ENCODE results near the gene KCNJ4. TPM values are rescaled to one million over a fixed set of nuclear protein-coding genes. Genes with fewer than 3 reads are reported as not detected.

Gene KCNJ4
- total and polyA plus RNA-seq, 10 of the 15 experiments (the other 5 are each of a cell fraction or from before 2014, with no cell fraction given), result not detected

DNA sequence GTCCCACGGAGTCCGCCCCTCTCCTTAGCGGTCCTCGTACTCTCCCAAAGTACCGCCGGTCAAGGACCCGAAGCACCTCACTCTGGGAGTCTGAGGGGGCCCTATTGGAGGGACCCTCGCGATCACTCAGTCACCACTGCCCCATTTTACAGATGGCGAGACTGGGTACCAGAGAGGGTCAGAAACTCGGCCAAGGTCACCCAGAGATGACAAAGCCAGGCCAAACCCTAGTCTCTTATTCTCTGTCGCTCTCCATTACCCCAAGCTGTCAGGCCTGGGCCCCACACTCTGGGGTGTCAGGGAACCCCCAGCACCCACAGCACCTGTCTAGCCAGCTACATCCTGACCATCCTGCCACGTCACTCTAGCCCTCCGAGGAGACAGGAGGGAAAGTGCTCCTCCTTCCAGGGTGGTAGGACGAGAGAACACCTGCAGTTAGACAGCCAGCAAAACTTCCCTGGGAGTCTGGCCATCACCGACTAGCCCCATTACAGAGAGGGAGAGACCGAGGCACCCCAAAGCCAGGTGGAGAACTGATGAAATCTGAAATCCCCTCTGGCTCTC is 1.4 kb upstream of the KCNJ4 start:
- SMC1A ChIA-PET (ENCODE audit: uncharacterized antibody, unreplicated experiment), result no interaction called here

More for the DNA sequence above, 1.4 kb upstream of the KCNJ4 start:
- H3K36me3 ChIP-seq (ENCODE audit: control insufficient read depth in 2 of 2, insufficient read depth in 2 of 2, low read length in 1 of 2), result no peaks in the 10 kb centered on the region
- peaks cover 3% of the 10 kb centered on the region; the same call in 1 of the 2 replicates for H4K20me1 ChIP-seq (ENCODE audit: control insufficient read depth, insufficient read depth)
- ChIA-PET CTCF (no interaction called here), RAD21 (ENCODE audit: unreplicated experiment) (no interaction called here), POLR2A (no interaction called here)
- WGBS (ENCODE audit: insufficient coverage, insufficient replicate concordance, low lambda C conversion rate, missing lambda C conversion rate), result 40% methylated on average over 17 of the region's 17 CpGs
- no peak overlapping the region for H3K9ac ChIP-seq (ENCODE audit: control insufficient read depth, insufficient read depth, low read length)
- H3K4me2 ChIP-seq (ENCODE audit: control insufficient read depth, insufficient read depth), result no peak overlapping the region
- H3K27me3 ChIP-seq (replicated peaks in 1 of 2; ENCODE audit: control insufficient read depth in 2 of 2, insufficient read depth in 2 of 2, low read length in 1 of 2), result peaks cover 20 to 21% of the 10 kb centered on the region in 2 experiments
- H3K79me2 ChIP-seq (ENCODE audit: control insufficient read depth, insufficient read depth, low read length), result no peaks in the 10 kb centered on the region
- ATAC-seq (no peak), FAIRE-seq (no peak), DNase-seq (ENCODE audit: low read depth, low spot score) (no peak)
- peaks cover 6% of the 10 kb centered on the region; the same call in 1 of the 2 replicates for H3K4me1 ChIP-seq (ENCODE audit: control insufficient read depth, insufficient read depth, low read length)
- in situ Hi-C loops (cut with MboI), result no loop called here
- no peaks in the 10 kb centered on the region for H3K9me3 ChIP-seq (replicated peaks; ENCODE audit: control insufficient read depth, insufficient read depth, low read length)
- no peak overlapping the region for H2AFZ ChIP-seq (ENCODE audit: control insufficient read depth, low read depth, low read length)
- no peak overlapping the region for H3K27ac ChIP-seq (ENCODE audit: control insufficient read depth, insufficient read depth)
- intact Hi-C loops (cut with micrococcal nuclease; ENCODE audit: unreplicated experiment), result no loop called here
- TF ChIP-seq PAX8 (IDR thresholded peaks at IDR 0.05), result no peak
- TF ChIP-seq ZNF207 (IDR thresholded peaks at IDR 0.05; ENCODE audit: borderline replicate concordance), result no peak
- TF ChIP-seq HSF1 (IDR thresholded peaks at IDR 0.05; ENCODE audit: low read depth, low read length), result no peak
- TF ChIP-seq RBBP5 (conservative IDR thresholded peaks at IDR 0.05), result no peak
- TF ChIP-seq NR2C2 (IDR thresholded peaks at IDR 0.05; ENCODE audit: borderline replicate concordance, control insufficient read depth, insufficient read length, low read depth), result no peak
- no peak for TF ChIP-seq BCL3 (IDR thresholded peaks at IDR 0.05; ENCODE audit: borderline replicate concordance, insufficient read depth, low read depth, low read length, poor library complexity, severe bottlenecking)
- no peak for TF ChIP-seq RFX5 (IDR thresholded peaks at IDR 0.05; ENCODE audit: low read depth, low read length)
- TF ChIP-seq BCL11A (IDR thresholded peaks at IDR 0.05; ENCODE audit: low read depth, low read length), result no peak
- no peak for TF ChIP-seq STAT1 (conservative IDR thresholded peaks at IDR 0.05)
- TF ChIP-seq CUX1 (IDR thresholded peaks at IDR 0.05; ENCODE audit: insufficient replicate concordance, low read depth, low read length), result no peak
- no peak for TF ChIP-seq NFIC (IDR thresholded peaks at IDR 0.05; ENCODE audit: low read depth, low read length)
- no peak for TF ChIP-seq CTCF (IDR thresholded peaks at IDR 0.05 in 2 of 3, conservative IDR thresholded peaks at IDR 0.05 in 1 of 3; ENCODE audit: control insufficient read depth in 2 of 3, extremely low read depth in 1 of 3, insufficient read depth in 1 of 3, low read depth in 3 of 3, low read length in 3 of 3)
- no TSS peak for BruUV-seq (replicated peaks)
- H3K4me3 ChIP-seq, result no peak overlapping the region
